ENCODE data around the gene OSBP2.

OSBP2 gene

GRCh38 chr22:30863081-30863833, 168.6 kb downstream of the OSBP2 start:
- Histone ChIP-seq H3K9me2 (replicated peaks; ENCODE audit: control insufficient read depth, low read length) (no peaks in the 10 kb centered on the region), H3F3A (ENCODE audit: control insufficient read depth, insufficient read depth) (no peaks in the 10 kb centered on the region), H3K9me3 (ENCODE audit: control insufficient read depth, insufficient read depth, low read length) (no peaks in the 10 kb centered on the region), H3K4me2 (ENCODE audit: low read length) (no peak overlapping the region), H3K36me3 (ENCODE audit: control insufficient read depth, low read length) (no peaks in the 10 kb centered on the region), H3K4me1 (ENCODE audit: control insufficient read depth, low read length) (no peaks in the 10 kb centered on the region), H3K27ac (ENCODE audit: low read depth, low read length) (no peak overlapping the region), H4K20me1 (ENCODE audit: control insufficient read depth, insufficient read depth, low read depth, low read length) (no peaks in the 10 kb centered on the region), H3K4me3 (ENCODE audit: low read length) (no peak overlapping the region), H3K27me3 (ENCODE audit: control insufficient read depth, low read length) (no peaks in the 10 kb centered on the region), H3K79me2 (ENCODE audit: control insufficient read depth, low read length) (no peaks in the 10 kb centered on the region)
- TF ChIP-seq, protein P1, sequence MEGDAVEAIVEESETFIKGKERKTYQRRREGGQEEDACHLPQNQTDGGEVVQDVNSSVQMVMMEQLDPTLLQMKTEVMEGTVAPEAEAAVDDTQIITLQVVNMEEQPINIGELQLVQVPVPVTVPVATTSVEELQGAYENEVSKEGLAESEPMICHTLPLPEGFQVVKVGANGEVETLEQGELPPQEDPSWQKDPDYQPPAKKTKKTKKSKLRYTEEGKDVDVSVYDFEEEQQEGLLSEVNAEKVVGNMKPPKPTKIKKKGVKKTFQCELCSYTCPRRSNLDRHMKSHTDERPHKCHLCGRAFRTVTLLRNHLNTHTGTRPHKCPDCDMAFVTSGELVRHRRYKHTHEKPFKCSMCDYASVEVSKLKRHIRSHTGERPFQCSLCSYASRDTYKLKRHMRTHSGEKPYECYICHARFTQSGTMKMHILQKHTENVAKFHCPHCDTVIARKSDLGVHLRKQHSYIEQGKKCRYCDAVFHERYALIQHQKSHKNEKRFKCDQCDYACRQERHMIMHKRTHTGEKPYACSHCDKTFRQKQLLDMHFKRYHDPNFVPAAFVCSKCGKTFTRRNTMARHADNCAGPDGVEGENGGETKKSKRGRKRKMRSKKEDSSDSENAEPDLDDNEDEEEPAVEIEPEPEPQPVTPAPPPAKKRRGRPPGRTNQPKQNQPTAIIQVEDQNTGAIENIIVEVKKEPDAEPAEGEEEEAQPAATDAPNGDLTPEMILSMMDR (IDR thresholded peaks at IDR 0.05; ENCODE audit: low read depth, low read length, poor library complexity, severe bottlenecking) = no peak
- TF ChIP-seq EZH2phosphoT487 (IDR thresholded peaks at IDR 0.05; ENCODE audit: borderline replicate concordance, low read length) = no peak

- Histone ChIP-seq H3K9me2 (replicated peaks; ENCODE audit: control insufficient read depth, low read length) (no peaks in the 10 kb centered on the region), H3K9me3 (ENCODE audit: control insufficient read depth, insufficient read depth, low read length) (no peaks in the 10 kb centered on the region), H3K79me2 (ENCODE audit: control insufficient read depth, low read length) (no peaks in the 10 kb centered on the region), H3K4me2 (ENCODE audit: low read length) (no peak overlapping the region), H3K27ac (ENCODE audit: low read depth, low read length) (no peak overlapping the region), H3K36me3 (ENCODE audit: control insufficient read depth, low read length) (no peaks in the 10 kb centered on the region), H3K4me1 (ENCODE audit: control insufficient read depth, low read length) (no peaks in the 10 kb centered on the region), H3K4me3 (ENCODE audit: low read length) (no peak overlapping the region), H4K20me1 (ENCODE audit: control insufficient read depth, insufficient read depth, low read depth, low read length) (no peaks in the 10 kb centered on the region), H3K27me3 (ENCODE audit: control insufficient read depth, low read length) (no peaks in the 10 kb centered on the region), H3F3A (ENCODE audit: control insufficient read depth, insufficient read depth) (no peaks in the 10 kb centered on the region)
- TF ChIP-seq EZH2phosphoT487 (IDR thresholded peaks at IDR 0.05; ENCODE audit: borderline replicate concordance, low read length) = no peak
- TF ChIP-seq, protein P1 (IDR thresholded peaks at IDR 0.05; ENCODE audit: low read depth, low read length, poor library complexity, severe bottlenecking) = no peak
Measured at GRCh38 chr22:30864441-30865420, 170.1 kb downstream of the OSBP2 start.

GRCh38 chr22:30865656-30866055, 171.0 kb downstream of the OSBP2 start:
- no peaks in the 10 kb centered on the region for H3K36me3 ChIP-seq (ENCODE audit: control insufficient read depth, low read length)
- no peaks in the 10 kb centered on the region for H3K4me1 ChIP-seq (ENCODE audit: control insufficient read depth, low read length)
- no peak overlapping the region for H3K27ac ChIP-seq (ENCODE audit: low read depth, low read length)
- no peaks in the 10 kb centered on the region for H3K9me3 ChIP-seq (ENCODE audit: control insufficient read depth, insufficient read depth, low read length)
- no peaks in the 10 kb centered on the region for H3K27me3 ChIP-seq (ENCODE audit: control insufficient read depth, low read length)
- TF ChIP-seq, protein P1 (IDR thresholded peaks at IDR 0.05; ENCODE audit: low read depth, low read length, poor library complexity, severe bottlenecking) = no peak
- no peak for TF ChIP-seq EZH2phosphoT487 (IDR thresholded peaks at IDR 0.05; ENCODE audit: borderline replicate concordance, low read length)
- H3K4me2 ChIP-seq (ENCODE audit: low read length) = no peak overlapping the region
- H4K20me1 ChIP-seq (ENCODE audit: control insufficient read depth, insufficient read depth, low read depth, low read length) = no peaks in the 10 kb centered on the region
- H3K9me2 ChIP-seq (replicated peaks; ENCODE audit: control insufficient read depth, low read length) = no peaks in the 10 kb centered on the region
- no peaks in the 10 kb centered on the region for H3K79me2 ChIP-seq (ENCODE audit: control insufficient read depth, low read length)
- no peak overlapping the region for H3K4me3 ChIP-seq (ENCODE audit: low read length)
- H3F3A ChIP-seq (ENCODE audit: control insufficient read depth, insufficient read depth) = no peaks in the 10 kb centered on the region
